HEK293 (cell line): ENCODE results near the gene SSMEM1.

ENCODE experiments used
- CTCF ChIP-seq: fragments of 450-650 bp; formaldehyde crosslinking; IDR thresholded peaks from 2 replicates; pipeline ENCODE4 v1.5.1; 2016; ENCODE audit warnings: missing biosample characterization, missing genetic modification characterization
- REST ChIP-seq: fragments of 450-650 bp; formaldehyde crosslinking; IDR thresholded peaks from 2 replicates; pipeline ENCODE4 v1.5.1; 2016; ENCODE audit warnings: missing biosample characterization, missing genetic modification characterization
- ZFP3 ChIP-seq: fragments of 450-650 bp; formaldehyde crosslinking; IDR thresholded peaks from 2 replicates; pipeline ENCODE4 v1.5.1; 2016; ENCODE audit warnings: low read depth, missing biosample characterization, missing genetic modification characterization
- ZNF112 ChIP-seq: fragments of 450-650 bp; formaldehyde crosslinking; IDR thresholded peaks from 2 replicates; pipeline ENCODE4 v1.5.0; 2017; ENCODE audit warnings: missing biosample characterization, missing genetic modification characterization
- ZNF24 ChIP-seq: fragments of 450-650 bp; formaldehyde crosslinking; IDR thresholded peaks from 2 replicates; pipeline ENCODE4 v1.5.1; 2016; ENCODE audit warnings: missing biosample characterization, missing genetic modification characterization
- ZNF280C ChIP-seq: fragments of 450-650 bp; formaldehyde crosslinking; IDR thresholded peaks from 2 replicates; pipeline ENCODE4 v1.5.1; 2016; ENCODE audit warnings: missing biosample characterization, missing genetic modification characterization
- ZNF416 ChIP-seq: fragments of 450-650 bp; formaldehyde crosslinking; IDR thresholded peaks from 2 replicates; pipeline ENCODE4 v1.5.1; 2016; ENCODE audit warnings: missing biosample characterization, missing genetic modification characterization
- ZNF645 ChIP-seq: fragments of 450-650 bp; formaldehyde crosslinking; IDR thresholded peaks from 2 replicates; pipeline ENCODE4; 2016; ENCODE audit warnings: missing biosample characterization, missing genetic modification characterization
- ZNF704 ChIP-seq: fragments of 450-650 bp; formaldehyde crosslinking; IDR thresholded peaks from 2 replicates; pipeline ENCODE4 v1.5.1; 2016; ENCODE audit warnings: missing biosample characterization, missing genetic modification characterization

GRCh38 chr7:130258494-130259078 lies 50.9 kb downstream of the SSMEM1 start:
- TF ChIP-seq ZNF24 (tag by site-specific recombination) (no peak), CTCF (no peak), ZNF645 (tag by site-specific recombination) (no peak), ZFP3 (no peak), ZNF416 (tag by site-specific recombination) (no peak), ZNF112 (tag by site-specific recombination) (no peak), ZNF704 (no peak), REST (no peak), ZNF280C (tag by site-specific recombination) (no peak)
